SK-N-SH (cell line): ENCODE data around the gene ZYG11B. TPM values are rescaled to one million over a fixed set of nuclear protein-coding genes. Genes with fewer than 3 reads are reported as not detected.

Experiments
- CTCF ChIA-PET: fragments of 300-600, 350-600 bp; formaldehyde crosslinking; extraction: SDS; loops from one replicate; lab custom pipeline; 2021; lab: Yijun Ruan, JAX
- POLR2A ChIA-PET: fragments of 350-600 bp; sonication (Branson Sonifier 250); formaldehyde crosslinking; extraction: SDS; loops from one replicate; lab custom pipeline; 2020; ENCODE audit warnings: antibody characterized with exemption, inconsistent platforms; lab: Yijun Ruan, JAX
- DNase-seq: peaks from one replicate; pipeline ENCODE4 v3.0.0; 2012
- H2AFZ ChIP-seq: fragments of 200-600 bp; sonication (generic); 2 replicates; pipeline ENCODE4 v1.8.1; 2016; ENCODE audit warnings: antibody characterized with exemption, mild to moderate bottlenecking, low read depth
- H3F3A ChIP-seq: fragments of 200-600 bp; sonication (generic); replicated peaks from 2 replicates; pipeline ENCODE3; 2016; ENCODE audit warnings: antibody characterized with exemption, mild to moderate bottlenecking; ENCODE audit not compliant: insufficient read depth
- H3K27ac ChIP-seq, 2 experiments: fragments of 200-500 bp in 1 of 2; fragments of 200-600 bp in 1 of 2; sonication (Bioruptor generic) in 1 of 2; sonication (generic), shearing (Covaris generic) in 1 of 2; 2 replicates each; pipeline versions ENCODE4 v1.5.1 to v1.6.1; 2014 to 2016; ENCODE audit warnings: low read depth in 2 of 2, inconsistent platforms in 1 of 2, low read length in 1 of 2, mild to moderate bottlenecking in 1 of 2, mixed read lengths in 1 of 2
- H3K27me3 ChIP-seq: fragments of 200-600 bp; sonication (generic), shearing (Covaris generic); 2 replicates; pipeline ENCODE4 v1.6.1; 2016; ENCODE audit warnings: mixed run types; ENCODE audit not compliant: insufficient read depth
- H3K36me3 ChIP-seq, 2 experiments: fragments of 200-500 bp in 1 of 2; fragments of 200-600 bp in 1 of 2; sonication (Bioruptor generic) in 1 of 2; sonication (generic) in 1 of 2; replicated peaks in 1 of 2; 2 replicates each; pipeline versions ENCODE3 to v1.5.1; 2014 to 2016; ENCODE audit warnings: low read length in 1 of 2, mild to moderate bottlenecking in 1 of 2; ENCODE audit not compliant: insufficient read depth in 2 of 2, control insufficient read depth in 1 of 2
- H3K4me1 ChIP-seq, 2 experiments: fragments of 200-500 bp in 1 of 2; fragments of 200-600 bp in 1 of 2; sonication (Bioruptor generic) in 1 of 2; sonication (generic), shearing (Covaris generic) in 1 of 2; 2 replicates each; pipeline versions ENCODE4 v1.5.1 to v1.6.1; 2014 to 2016; ENCODE audit warnings: low read depth in 1 of 2, low read length in 1 of 2, mixed run types in 1 of 2; ENCODE audit not compliant: insufficient read depth in 2 of 2, control insufficient read depth in 1 of 2
- H3K4me2 ChIP-seq: fragments of 200-600 bp; sonication (generic), shearing (Covaris generic); 2 replicates; pipeline ENCODE4 v1.6.1; 2017; ENCODE audit warnings: mixed run types
- H3K4me3 ChIP-seq, 2 experiments: fragments of 200-500 bp in 1 of 2; fragments of 200-600 bp in 1 of 2; sonication (Bioruptor generic) in 1 of 2; sonication (generic), shearing (Covaris generic) in 1 of 2; 2 replicates each; pipeline versions ENCODE4 v1.5.1 to v1.8.1; 2014 to 2016; ENCODE audit warnings: low read depth in 2 of 2, inconsistent platforms in 1 of 2, low read length in 1 of 2, mild to moderate bottlenecking in 1 of 2, mixed read lengths in 1 of 2, moderate library complexity in 1 of 2
- H3K79me2 ChIP-seq: fragments of 200-600 bp; sonication (generic); 2 replicates; pipeline ENCODE4 v1.8.1; 2017; ENCODE audit warnings: mild to moderate bottlenecking; ENCODE audit not compliant: insufficient read depth
- H3K9ac ChIP-seq: fragments of 200-600 bp; sonication (generic); 2 replicates; pipeline ENCODE4 v1.6.1; 2017; ENCODE audit warnings: mixed run types
- H3K9me2 ChIP-seq: fragments of 200-600 bp; sonication (generic); 2 replicates; pipeline ENCODE4 v1.6.1; 2017; ENCODE audit warnings: mixed run types
- H3K9me3 ChIP-seq: fragments of 200-600 bp; sonication (generic); 2 replicates; pipeline ENCODE4 v1.6.1; 2017; ENCODE audit warnings: mixed run types, mild to moderate bottlenecking, moderate library complexity
- H4K20me1 ChIP-seq: fragments of 200-600 bp; sonication (generic); 2 replicates; pipeline ENCODE4 v1.6.1; 2017; ENCODE audit warnings: mild to moderate bottlenecking, mixed run types; ENCODE audit not compliant: insufficient read depth
- CHD2 ChIP-seq: fragments of 150-350 bp; IDR thresholded peaks from 2 replicates; pipeline ENCODE4 v1.6.1; 2018; ENCODE audit warnings: low read length; ENCODE audit not compliant: partially characterized antibody
- EP300 ChIP-seq, 2 experiments: IDR thresholded peaks; 2 replicates each; pipeline versions ENCODE4 v1.4.0 to v1.6.1; 2012; ENCODE audit warnings: borderline replicate concordance in 1 of 2, low read depth in 1 of 2, low read length in 1 of 2
- EZH2phosphoT487 ChIP-seq: fragments of 200-600 bp; sonication (generic); IDR thresholded peaks from 2 replicates; pipeline ENCODE4 v1.6.1; 2017; ENCODE audit warnings: low read depth, mixed run types, mild to moderate bottlenecking, antibody characterized with exemption, moderate library complexity, borderline replicate concordance
- FOXM1 ChIP-seq: IDR thresholded peaks from 2 replicates; pipeline ENCODE4 v1.4.0; 2012; ENCODE audit warnings: low read depth, mild to moderate bottlenecking
- GABPA ChIP-seq: IDR thresholded peaks from 2 replicates; pipeline ENCODE4 v1.4.0; 2012; ENCODE audit warnings: low read depth, mild to moderate bottlenecking
- IRF3 ChIP-seq: fragments of 150-350 bp; IDR thresholded peaks from 2 replicates; pipeline ENCODE4 v1.6.1; 2016; ENCODE audit warnings: mild to moderate bottlenecking, low read depth, low read length
- JUND ChIP-seq: IDR thresholded peaks from 2 replicates; pipeline ENCODE4 v1.4.0; 2012
- MAX ChIP-seq: IDR thresholded peaks from 2 replicates; pipeline ENCODE4 v1.4.0; 2012; ENCODE audit warnings: low read depth
- MEF2A ChIP-seq: IDR thresholded peaks from 2 replicates; pipeline ENCODE4 v1.4.0; 2012; ENCODE audit warnings: low read depth, borderline replicate concordance
- NFIC ChIP-seq: IDR thresholded peaks from 2 replicates; pipeline ENCODE4 v1.4.0; 2012; ENCODE audit warnings: borderline replicate concordance
- NRF1 ChIP-seq: IDR thresholded peaks from 2 replicates; pipeline ENCODE4 v1.6.1; 2012; ENCODE audit warnings: low read depth, mild to moderate bottlenecking, low read length
- POLR2AphosphoS5 ChIP-seq: IDR thresholded peaks from 2 replicates; pipeline ENCODE4 v1.6.1; 2012; ENCODE audit warnings: low read depth, low read length
- RAD21 ChIP-seq: IDR thresholded peaks from 2 replicates; pipeline ENCODE4 v1.6.1; 2012; ENCODE audit warnings: mild to moderate bottlenecking, low read length
- REST ChIP-seq: IDR thresholded peaks from 2 replicates; pipeline ENCODE4 v1.6.1; 2012; ENCODE audit warnings: mild to moderate bottlenecking, low read depth, low read length, moderate library complexity
- RXRA ChIP-seq: IDR thresholded peaks from 2 replicates; pipeline ENCODE4 v1.4.0; 2012; ENCODE audit warnings: low read depth, mild to moderate bottlenecking, borderline replicate concordance
- SIN3A ChIP-seq: IDR thresholded peaks from 2 replicates; pipeline ENCODE4 v1.6.1; 2012; ENCODE audit warnings: low read depth, mild to moderate bottlenecking, low read length, moderate library complexity, borderline replicate concordance
- SMC3 ChIP-seq: IDR thresholded peaks from 2 replicates; pipeline ENCODE4 v1.6.1; 2012; ENCODE audit warnings: low read depth, low read length, improper control_type of control experiment
- TCF12 ChIP-seq: IDR thresholded peaks from 2 replicates; pipeline ENCODE4 v1.4.0; 2012
- USF1 ChIP-seq: IDR thresholded peaks from 2 replicates; pipeline ENCODE4 v1.4.0; 2012; ENCODE audit warnings: low read depth, borderline replicate concordance
- WGBS: methylation state at CpG from one replicate; pipeline ENCODE4 v1.1.6; 2017; ENCODE audit warnings: low lambda C conversion rate; 5-methylcytosine and 5-hydroxymethylcytosine counted together
- polyA plus RNA-seq, 3 experiments: library from polyadenylated mRNA; depleted of rRNA; stranded (reverse); fragments of >200 nt; gene quantifications; 2 replicates each; pipeline ENCODE4 v1.2.3, GENCODE V29; 2012
- TF ChIP-seq, protein P1 (sequence below): fragments of 200-600 bp; sonication (generic); IDR thresholded peaks from 2 replicates; pipeline ENCODE4 v1.6.1; 2017; ENCODE audit warnings: antibody characterized with exemption, mild to moderate bottlenecking, moderate library complexity

ZYG11B gene
- polyA plus RNA-seq, 1 of the 3 experiments (the other 2 are of a cell fraction): 5.8 TPM

- H3K79me2 ChIP-seq: peaks cover 43% of the 10 kb centered on the region
- no peaks in the 10 kb centered on the region for H3F3A ChIP-seq
- POLR2A ChIA-PET: no interaction called here
- TF ChIP-seq EP300 (IDR thresholded peaks at IDR 0.05; ENCODE audit: borderline replicate concordance in 1 of 2, low read depth in 1 of 2, low read length in 1 of 2) (no peak), RXRA (no peak), SIN3A (no peak), EZH2phosphoT487 (no peak), GABPA (no peak), MEF2A (no peak), REST (no peak), SMC3 (no peak), NFIC (no peak), NRF1 (no peak), RAD21 (no peak), JUND (no peak)
- H3K27ac ChIP-seq: no peak overlapping the region
- H3K9me3 ChIP-seq: no peaks in the 10 kb centered on the region
- no peak overlapping the region for H3K4me3 ChIP-seq
- H3K9ac ChIP-seq: no peak overlapping the region
- peaks cover 0 to 25% of the 10 kb centered on the region in 2 experiments for H3K36me3 ChIP-seq
- no peaks in the 10 kb centered on the region for H3K9me2 ChIP-seq
- no peaks in the 10 kb centered on the region for H3K27me3 ChIP-seq
- no peak overlapping the region for H2AFZ ChIP-seq
- H3K4me1 ChIP-seq: peaks cover 3 to 11% of the 10 kb centered on the region in 2 experiments; a peak in 2 of 4 replicates
- no peak overlapping the region for H3K4me2 ChIP-seq
- no peak for DNase-seq
- 98% methylated on average over 2 of the region's 2 CpGs for WGBS
- H4K20me1 ChIP-seq: no peaks in the 10 kb centered on the region
- CTCF ChIA-PET: no interaction called here
Observed at GRCh38 chr1:52756020-52756419, 29.8 kb downstream of the ZYG11B start.

- H3K79me2 ChIP-seq: peaks cover 42% of the 10 kb centered on the region
- DNase-seq: no peak
- no peak for TF ChIP-seq FOXM1
- TF ChIP-seq MEF2A: no peak
- TF ChIP-seq POLR2AphosphoS5: no peak
- TF ChIP-seq, protein P1, sequence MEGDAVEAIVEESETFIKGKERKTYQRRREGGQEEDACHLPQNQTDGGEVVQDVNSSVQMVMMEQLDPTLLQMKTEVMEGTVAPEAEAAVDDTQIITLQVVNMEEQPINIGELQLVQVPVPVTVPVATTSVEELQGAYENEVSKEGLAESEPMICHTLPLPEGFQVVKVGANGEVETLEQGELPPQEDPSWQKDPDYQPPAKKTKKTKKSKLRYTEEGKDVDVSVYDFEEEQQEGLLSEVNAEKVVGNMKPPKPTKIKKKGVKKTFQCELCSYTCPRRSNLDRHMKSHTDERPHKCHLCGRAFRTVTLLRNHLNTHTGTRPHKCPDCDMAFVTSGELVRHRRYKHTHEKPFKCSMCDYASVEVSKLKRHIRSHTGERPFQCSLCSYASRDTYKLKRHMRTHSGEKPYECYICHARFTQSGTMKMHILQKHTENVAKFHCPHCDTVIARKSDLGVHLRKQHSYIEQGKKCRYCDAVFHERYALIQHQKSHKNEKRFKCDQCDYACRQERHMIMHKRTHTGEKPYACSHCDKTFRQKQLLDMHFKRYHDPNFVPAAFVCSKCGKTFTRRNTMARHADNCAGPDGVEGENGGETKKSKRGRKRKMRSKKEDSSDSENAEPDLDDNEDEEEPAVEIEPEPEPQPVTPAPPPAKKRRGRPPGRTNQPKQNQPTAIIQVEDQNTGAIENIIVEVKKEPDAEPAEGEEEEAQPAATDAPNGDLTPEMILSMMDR: no peak
- TF ChIP-seq IRF3: no peak
- TF ChIP-seq JUND: no peak
- no peak for TF ChIP-seq USF1
- TF ChIP-seq SIN3A: no peak
- no peak for TF ChIP-seq EP300 (IDR thresholded peaks at IDR 0.05; ENCODE audit: borderline replicate concordance in 1 of 2, low read depth in 1 of 2, low read length in 1 of 2)
- TF ChIP-seq RXRA: no peak
- TF ChIP-seq CHD2: no peak
- TF ChIP-seq MAX: no peak
- TF ChIP-seq TCF12: no peak
Observed at GRCh38 chr1:52759908-52760307, 33.7 kb downstream of the ZYG11B start.

More at GRCh38 chr1:52759908-52760307, 33.7 kb downstream of the ZYG11B start:
- Histone ChIP-seq H2AFZ (no peak overlapping the region), H3K9ac (no peak overlapping the region), H3K9me2 (no peaks in the 10 kb centered on the region), H3K9me3 (no peaks in the 10 kb centered on the region), H3K27ac (no peak overlapping the region), H3F3A (no peaks in the 10 kb centered on the region), H3K27me3 (no peaks in the 10 kb centered on the region), H3K36me3 (peaks cover 0 to 31% of the 10 kb centered on the region in 2 experiments), H3K4me1 (no peaks in the 10 kb centered on the region), H3K4me3 (no peak overlapping the region), H3K4me2 (no peak overlapping the region), H4K20me1 (no peaks in the 10 kb centered on the region)
- WGBS: 97% methylated on average over 10 of the region's 10 CpGs
- ChIA-PET CTCF (no interaction called here), POLR2A (no interaction called here)
